ENCODE data around the gene TPRX1. TPM values are rescaled to one million over a fixed set of nuclear protein-coding genes. Genes with fewer than 3 reads are reported as not detected.
"Not testable (repeated sequence)": the region's sequence is repeated elsewhere in the genome, so short reads cannot be mapped to it uniquely, and the experiment has no call there.

TPRX1 gene, protein sequence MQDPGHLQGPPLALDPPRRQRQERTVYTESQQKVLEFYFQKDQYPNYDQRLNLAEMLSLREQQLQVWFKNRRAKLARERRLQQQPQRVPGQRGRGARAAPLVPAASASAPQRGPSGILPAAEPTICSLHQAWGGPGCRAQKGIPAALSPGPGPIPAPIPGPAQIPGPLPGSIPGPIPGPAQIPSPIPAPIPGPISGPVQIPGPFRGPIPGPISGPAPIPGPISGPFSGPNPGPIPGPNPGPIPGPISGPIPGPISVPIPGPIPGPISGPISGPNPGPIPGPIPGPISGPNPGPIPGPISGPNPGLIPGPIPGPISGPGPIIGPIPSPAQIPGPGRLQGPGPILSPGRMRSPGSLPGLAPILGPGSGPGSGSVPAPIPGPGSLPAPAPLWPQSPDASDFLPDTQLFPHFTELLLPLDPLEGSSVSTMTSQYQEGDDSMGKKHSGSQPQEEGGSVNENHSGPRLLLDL
- not detected for total RNA-seq

DNA sequence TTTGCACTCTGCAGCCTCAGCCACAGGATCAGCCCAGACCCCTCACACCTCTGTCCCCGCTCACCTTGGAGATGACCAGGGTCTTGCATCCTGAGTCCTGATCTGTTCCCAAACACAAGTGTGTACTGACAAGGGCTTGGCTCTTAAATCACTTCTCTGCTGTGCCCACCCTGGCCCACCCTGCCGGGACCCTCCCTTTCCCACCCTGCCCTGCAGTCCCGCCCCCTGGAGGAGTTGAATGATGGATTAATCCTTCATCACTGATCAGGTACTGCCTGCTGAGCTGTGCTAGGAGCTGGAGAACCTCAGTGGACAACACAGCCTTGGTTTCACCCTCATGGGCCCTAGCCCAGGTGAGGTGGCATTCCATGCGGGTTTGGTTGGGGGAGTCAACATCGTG, at the start of gene TPRX1:
TPRX1 (minus strand) TSS at position 101 of the 400 bp plus-strand sequence; CDS start at position 89, 12 bp downstream.
- H3K27me3 ChIP-seq; H3K9me3 ChIP-seq; H3K4me3 ChIP-seq; intact Hi-C loops (cut with DNase I); H3K4me1 ChIP-seq; H3K27ac ChIP-seq (replicated peaks in 1 of 4); H3K36me3 ChIP-seq; DNase-seq (ENCODE audit: extremely low spot score): not testable (repeated sequence)
- 100% methylated on average over 1 of the region's 5 CpGs for WGBS

DNA sequence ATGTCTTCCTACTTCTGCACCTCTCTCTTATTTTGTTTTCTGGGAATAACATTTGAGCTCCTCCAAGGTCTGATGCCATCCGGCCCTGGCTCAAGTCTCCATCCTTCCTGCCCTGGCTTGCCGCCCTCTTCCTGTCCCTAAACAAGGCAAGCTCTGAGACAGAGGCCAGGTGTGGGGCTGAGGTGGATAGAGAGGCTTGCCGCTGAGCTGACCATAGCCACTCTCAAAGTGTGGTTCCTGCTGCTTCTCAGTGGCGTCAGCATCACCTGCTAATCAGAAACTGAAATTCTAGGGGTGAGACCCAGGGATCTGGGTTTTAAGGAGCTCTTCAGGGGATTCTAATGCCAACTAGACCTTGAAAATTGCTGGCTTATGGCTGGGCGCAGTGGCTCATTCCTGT, 48.7 kb upstream of the TPRX1 start:
- 59% methylated on average over 4 of the region's 5 CpGs for WGBS
- no peak for DNase-seq (ENCODE audit: extremely low spot score)
- TF ChIP-seq EP300 (IDR thresholded peaks at IDR 0.05) (no peak), POLR2AphosphoS5 (IDR thresholded peaks at IDR 0.05) (no peak), POLR2A (IDR thresholded peaks at IDR 0.05; ENCODE audit: low read depth) (no peak)
- TF ChIP-seq, protein P1, sequence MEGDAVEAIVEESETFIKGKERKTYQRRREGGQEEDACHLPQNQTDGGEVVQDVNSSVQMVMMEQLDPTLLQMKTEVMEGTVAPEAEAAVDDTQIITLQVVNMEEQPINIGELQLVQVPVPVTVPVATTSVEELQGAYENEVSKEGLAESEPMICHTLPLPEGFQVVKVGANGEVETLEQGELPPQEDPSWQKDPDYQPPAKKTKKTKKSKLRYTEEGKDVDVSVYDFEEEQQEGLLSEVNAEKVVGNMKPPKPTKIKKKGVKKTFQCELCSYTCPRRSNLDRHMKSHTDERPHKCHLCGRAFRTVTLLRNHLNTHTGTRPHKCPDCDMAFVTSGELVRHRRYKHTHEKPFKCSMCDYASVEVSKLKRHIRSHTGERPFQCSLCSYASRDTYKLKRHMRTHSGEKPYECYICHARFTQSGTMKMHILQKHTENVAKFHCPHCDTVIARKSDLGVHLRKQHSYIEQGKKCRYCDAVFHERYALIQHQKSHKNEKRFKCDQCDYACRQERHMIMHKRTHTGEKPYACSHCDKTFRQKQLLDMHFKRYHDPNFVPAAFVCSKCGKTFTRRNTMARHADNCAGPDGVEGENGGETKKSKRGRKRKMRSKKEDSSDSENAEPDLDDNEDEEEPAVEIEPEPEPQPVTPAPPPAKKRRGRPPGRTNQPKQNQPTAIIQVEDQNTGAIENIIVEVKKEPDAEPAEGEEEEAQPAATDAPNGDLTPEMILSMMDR (IDR thresholded peaks at IDR 0.05): no peak
- H3K4me3 ChIP-seq: no peak overlapping the region
- H3K27me3 ChIP-seq: peaks cover 0 to 92% (median 22%) of the 10 kb centered on the region in 4 donors
- H3K27ac ChIP-seq (replicated peaks in 1 of 4): no peak overlapping the region
- H3K36me3 ChIP-seq: no peaks in the 10 kb centered on the region
- intact Hi-C loops (cut with DNase I): no loop called here
- H3K4me1 ChIP-seq: peaks cover 0 to 4% (median 1%) of the 10 kb centered on the region in 4 donors
- no peaks in the 10 kb centered on the region for H3K9me3 ChIP-seq

DNA sequence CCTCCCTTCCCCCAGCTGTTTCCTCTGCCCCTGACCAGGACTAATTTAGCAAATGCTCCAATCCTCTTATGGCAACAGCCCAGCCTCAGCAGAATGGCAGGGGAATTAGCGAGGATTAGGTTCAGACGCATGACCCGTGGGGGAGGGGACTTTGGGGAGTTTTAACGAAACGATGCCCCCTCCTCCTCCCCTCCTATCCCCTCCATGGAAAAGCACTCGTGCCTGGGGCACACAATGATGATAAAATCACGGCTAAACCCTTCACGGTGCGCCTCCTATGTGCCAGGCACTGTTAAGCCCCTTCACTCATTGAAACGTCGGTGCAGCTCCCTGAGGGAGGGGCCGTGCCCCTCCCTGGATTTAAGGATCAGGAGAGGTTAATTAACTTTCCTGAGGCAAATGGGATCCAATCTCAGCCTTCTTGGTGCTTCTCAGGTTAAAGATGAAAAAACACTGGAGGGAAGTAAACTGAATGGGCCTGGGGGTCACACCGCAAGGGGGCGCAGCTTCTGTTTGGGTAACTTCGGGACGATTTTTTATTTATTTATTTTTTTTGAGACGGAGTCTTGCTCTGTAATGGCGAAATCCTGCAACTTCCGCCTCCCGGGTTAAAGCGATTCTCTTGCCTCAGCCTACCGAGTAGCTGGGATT, 44.6 kb upstream of the TPRX1 start:
- no peak for DNase-seq (ENCODE audit: extremely low spot score)
- Histone ChIP-seq H3K36me3 (no peaks in the 10 kb centered on the region), H3K27ac (replicated peaks in 1 of 4) (no peak overlapping the region), H3K4me1 (peaks cover 0 to 4% (median 1%) of the 10 kb centered on the region in 4 donors), H3K9me3 (no peaks in the 10 kb centered on the region), H3K4me3 (no peak overlapping the region), H3K27me3 (peaks cover 0 to 78% (median 20%) of the 10 kb centered on the region in 4 donors)
- intact Hi-C loops (cut with DNase I): no loop called here
- TF ChIP-seq, protein P1 (IDR thresholded peaks at IDR 0.05): peak in 2 of 3 experiments; percentile 28 to 29
- TF ChIP-seq POLR2AphosphoS5 (IDR thresholded peaks at IDR 0.05): no peak
- WGBS: 7% methylated on average over 22 of the region's 22 CpGs

DNA sequence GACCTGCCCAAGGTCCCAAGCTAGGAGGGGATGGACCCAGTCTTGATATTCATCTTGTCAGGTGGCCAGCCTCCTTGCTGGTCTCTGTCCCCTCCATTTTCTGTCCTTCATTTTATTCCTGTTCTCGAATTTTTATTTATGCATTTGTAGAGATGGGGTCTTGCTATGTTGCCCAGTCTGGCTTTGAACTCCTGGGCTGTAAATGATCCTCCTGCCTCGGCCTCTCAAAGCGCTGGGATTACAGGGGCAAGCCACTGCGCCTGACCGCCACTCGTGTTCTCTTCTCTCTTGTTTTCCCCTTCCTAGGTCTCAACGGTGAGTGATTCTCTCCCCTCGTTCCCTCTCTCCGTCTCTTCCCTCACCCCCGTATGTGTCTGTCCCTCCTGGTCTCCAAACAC, 44.1 kb upstream of the TPRX1 start:
- H3K9me3 ChIP-seq: no peaks in the 10 kb centered on the region
- no peak overlapping the region for H3K4me3 ChIP-seq
- H3K27ac ChIP-seq (replicated peaks in 1 of 4): no peak overlapping the region
- intact Hi-C loops (cut with DNase I): no loop called here
- TF ChIP-seq POLR2A (IDR thresholded peaks at IDR 0.05; ENCODE audit: low read depth): no peak
- TF ChIP-seq POLR2AphosphoS5 (IDR thresholded peaks at IDR 0.05): no peak
- TF ChIP-seq, protein P1 (IDR thresholded peaks at IDR 0.05): no peak
- no peak for TF ChIP-seq EP300 (IDR thresholded peaks at IDR 0.05)
- no peaks in the 10 kb centered on the region for H3K36me3 ChIP-seq
- H3K27me3 ChIP-seq: peaks cover 0 to 74% (median 18%) of the 10 kb centered on the region in 4 donors
- DNase-seq (ENCODE audit: extremely low spot score): no peak
- WGBS: 55% methylated on average over 10 of the region's 10 CpGs
- H3K4me1 ChIP-seq: peaks cover 0 to 4% (median 1%) of the 10 kb centered on the region in 4 donors

DNA sequence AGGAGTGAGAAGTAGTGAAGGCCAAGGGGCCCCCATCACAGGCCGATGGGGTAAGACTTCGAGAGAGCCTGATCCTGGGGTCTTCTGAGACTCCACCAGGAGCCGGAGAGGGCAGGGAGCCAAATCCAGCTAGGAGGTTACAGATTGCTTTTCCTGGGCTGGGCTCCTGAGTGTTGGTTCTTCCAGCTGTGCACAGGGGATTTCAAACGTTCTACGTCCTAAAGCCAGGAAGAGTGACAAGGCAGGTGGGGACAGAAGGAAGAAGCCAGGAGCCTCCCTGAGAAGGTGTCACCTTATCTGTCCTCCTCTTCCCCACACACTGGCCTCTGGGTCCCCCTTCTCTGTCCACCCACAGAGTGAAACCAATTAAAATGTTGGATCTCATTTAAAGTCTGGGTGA, 38.6 kb upstream of the TPRX1 start:
- no peak overlapping the region for H3K27ac ChIP-seq (replicated peaks in 1 of 4)
- no peaks in the 10 kb centered on the region for H3K9me3 ChIP-seq
- 47% methylated on average over 5 of the region's 5 CpGs for WGBS
- peaks cover 0 to 60% (median 0%) of the 10 kb centered on the region in 4 donors for H3K27me3 ChIP-seq
- H3K36me3 ChIP-seq: no peaks in the 10 kb centered on the region
- intact Hi-C loops (cut with DNase I): no loop called here
- TF ChIP-seq EP300 (IDR thresholded peaks at IDR 0.05): no peak
- no peak for TF ChIP-seq POLR2A (IDR thresholded peaks at IDR 0.05; ENCODE audit: low read depth)
- TF ChIP-seq POLR2AphosphoS5 (IDR thresholded peaks at IDR 0.05): no peak
- TF ChIP-seq, protein P1 (IDR thresholded peaks at IDR 0.05): no peak
- H3K4me1 ChIP-seq: no peaks in the 10 kb centered on the region
- no peak overlapping the region for H3K4me3 ChIP-seq
- DNase-seq (ENCODE audit: extremely low spot score): no peak

All from esophagus muscularis mucosa (tissue), 4 donors.